Measurements from ENCODE around the gene GOLGA6L10.
A peak's percentile ranks its signal among the peaks of the same experiment; 100 is the strongest.
"Not testable (repeated sequence)": the region's sequence is repeated elsewhere in the genome, so short reads cannot be mapped to it uniquely, and the experiment has no call there.

Gene GOLGA6L10

GRCh38 chr15:82300326-82300725, 48.9 kb downstream of the GOLGA6L10 start:
- DNase-seq (ENCODE audit: low spot score), result not testable (repeated sequence)

- DNase-seq (ENCODE audit: low spot score), result not testable (repeated sequence)
These were observed 49.8 kb downstream of the GOLGA6L10 start for GRCh38 chr15:82299511-82299914.

GRCh38 chr15:82298520-82298919, 50.8 kb downstream of the GOLGA6L10 start:
- peak; percentile 43 for DNase-seq (ENCODE audit: low spot score)

GRCh38 chr15:82298032-82298431, 51.2 kb downstream of the GOLGA6L10 start:
- DNase-seq (ENCODE audit: low spot score), result no peak

GRCh38 chr15:82297546-82297945, 51.7 kb downstream of the GOLGA6L10 start:
- DNase-seq (ENCODE audit: low spot score), result no peak

- DNase-seq (ENCODE audit: low spot score), result no peak
These were observed 55.1 kb downstream of the GOLGA6L10 start for GRCh38 chr15:82294061-82294690.

GRCh38 chr15:82292271-82292670, 57.0 kb downstream of the GOLGA6L10 start:
- no peak for DNase-seq (ENCODE audit: low spot score)
